BE2C (cell line): ENCODE results near the gene CTDP1.
A peak's percentile ranks its signal among the peaks of the same experiment; 100 is the strongest.

Experiments
- DNase-seq: peaks from one replicate; pipeline ENCODE4 v3.0.0-alpha.2; 2020
- H3K27me3 ChIP-seq: fragments of 250-450 bp; sonication (Bioruptor Pico); 2 replicates; pipeline ENCODE4 v1.5.1; 2020; ENCODE audit warnings: mild to moderate bottlenecking
- H3K36me3 ChIP-seq: fragments of 250-450 bp; sonication (Bioruptor Pico); 2 replicates; pipeline ENCODE4 v1.5.1; 2020; ENCODE audit warnings: mild to moderate bottlenecking
- H3K4me1 ChIP-seq: fragments of 250-450 bp; sonication (Bioruptor Pico); 2 replicates; pipeline ENCODE4 v1.5.1; 2020
- H3K4me3 ChIP-seq: 2 replicates; pipeline ENCODE4 v1.5.1; 2011; ENCODE audit warnings: low read depth, low read length
- H3K9me3 ChIP-seq: fragments of 250-450 bp; sonication (Bioruptor Pico); 2 replicates; pipeline ENCODE4 v1.5.1; 2020
- CTCF ChIP-seq: IDR thresholded peaks from 2 replicates; pipeline ENCODE4 v1.5.1; 2012; ENCODE audit warnings: mild to moderate bottlenecking, low read depth, low read length

The CTDP1 gene

GRCh38 chr18:79797518-79798345, 118.1 kb downstream of the CTDP1 start, which contains the start of gene KCNG2:
Gene KCNG2 (plus strand): TSS chr18:79797938. CDS start chr18:79863668, 65,730 bp downstream.
- no peaks in the 10 kb centered on the region for H3K36me3 ChIP-seq
- peak; percentile 20 for DNase-seq
- no peaks in the 10 kb centered on the region for H3K9me3 ChIP-seq
- no peak within 1 kb of the TSS for H3K4me3 ChIP-seq
- peaks cover 34% of the 10 kb centered on the region for H3K27me3 ChIP-seq
- no peak for TF ChIP-seq CTCF
- no peaks in the 10 kb centered on the region for H3K4me1 ChIP-seq

- H3K36me3 ChIP-seq: no peaks in the 10 kb centered on the region
- no peaks in the 10 kb centered on the region for H3K9me3 ChIP-seq
- TF ChIP-seq CTCF: no peak
- no peaks in the 10 kb centered on the region for H3K4me1 ChIP-seq
- no peak for DNase-seq
- no peak overlapping the region for H3K4me3 ChIP-seq
- H3K27me3 ChIP-seq: peaks cover 34% of the 10 kb centered on the region
Observed at GRCh38 chr18:79798346-79798998, 118.9 kb downstream of the CTDP1 start.

GRCh38 chr18:79798999-79799370, 119.4 kb downstream of the CTDP1 start:
- DNase-seq: no peak
- Histone ChIP-seq H3K4me3 (no peak overlapping the region), H3K36me3 (no peaks in the 10 kb centered on the region), H3K4me1 (no peaks in the 10 kb centered on the region), H3K27me3 (peaks cover 34% of the 10 kb centered on the region), H3K9me3 (no peaks in the 10 kb centered on the region)
- TF ChIP-seq CTCF: no peak

GRCh38 chr18:79799619-79800370, 120.2 kb downstream of the CTDP1 start:
- no peaks in the 10 kb centered on the region for H3K36me3 ChIP-seq
- no peaks in the 10 kb centered on the region for H3K9me3 ChIP-seq
- H3K4me3 ChIP-seq: no peak overlapping the region
- DNase-seq: no peak
- peaks cover 34% of the 10 kb centered on the region for H3K27me3 ChIP-seq
- no peaks in the 10 kb centered on the region for H3K4me1 ChIP-seq
- TF ChIP-seq CTCF: no peak

- peaks cover 34% of the 10 kb centered on the region for H3K27me3 ChIP-seq
- H3K36me3 ChIP-seq: no peaks in the 10 kb centered on the region
- H3K9me3 ChIP-seq: no peaks in the 10 kb centered on the region
- DNase-seq: no peak
- no peaks in the 10 kb centered on the region for H3K4me1 ChIP-seq
- H3K4me3 ChIP-seq: no peak overlapping the region
- no peak for TF ChIP-seq CTCF
Observed at GRCh38 chr18:79800371-79801180, 121.0 kb downstream of the CTDP1 start.
